Forelimb muscle (tissue), 1 donor: ENCODE results near the gene KLHL7. TPM values are rescaled to one million over a fixed set of nuclear protein-coding genes. Genes with fewer than 3 reads are reported as not detected.
"Not testable (repeated sequence)": the region's sequence is repeated elsewhere in the genome, so short reads cannot be mapped to it uniquely, and the experiment has no call there.

ENCODE experiments used
- DNase-seq: peaks from one replicate; pipeline ENCODE4 v3.0.0-alpha.2; 2013; ENCODE audit warnings: low read depth
- polyA plus RNA-seq: library from polyadenylated mRNA; unstranded; fragments of 120-200 nt; gene quantifications from one replicate; pipeline ENCODE4 v1.2.1, GENCODE V29; 2013; ENCODE audit not compliant: insufficient read length

KLHL7 gene
- polyA plus RNA-seq, 1 donor: 21.7 TPM

GRCh38 chr7:23181684-23182553 is 76.3 kb downstream of the KLHL7 start, which contains the start of gene NUP42:
Gene NUP42 (plus strand): TSS chr7:23182048. CDS start chr7:23182086, 38 bp downstream.
- DNase-seq: peak; percentile 92

DNA sequence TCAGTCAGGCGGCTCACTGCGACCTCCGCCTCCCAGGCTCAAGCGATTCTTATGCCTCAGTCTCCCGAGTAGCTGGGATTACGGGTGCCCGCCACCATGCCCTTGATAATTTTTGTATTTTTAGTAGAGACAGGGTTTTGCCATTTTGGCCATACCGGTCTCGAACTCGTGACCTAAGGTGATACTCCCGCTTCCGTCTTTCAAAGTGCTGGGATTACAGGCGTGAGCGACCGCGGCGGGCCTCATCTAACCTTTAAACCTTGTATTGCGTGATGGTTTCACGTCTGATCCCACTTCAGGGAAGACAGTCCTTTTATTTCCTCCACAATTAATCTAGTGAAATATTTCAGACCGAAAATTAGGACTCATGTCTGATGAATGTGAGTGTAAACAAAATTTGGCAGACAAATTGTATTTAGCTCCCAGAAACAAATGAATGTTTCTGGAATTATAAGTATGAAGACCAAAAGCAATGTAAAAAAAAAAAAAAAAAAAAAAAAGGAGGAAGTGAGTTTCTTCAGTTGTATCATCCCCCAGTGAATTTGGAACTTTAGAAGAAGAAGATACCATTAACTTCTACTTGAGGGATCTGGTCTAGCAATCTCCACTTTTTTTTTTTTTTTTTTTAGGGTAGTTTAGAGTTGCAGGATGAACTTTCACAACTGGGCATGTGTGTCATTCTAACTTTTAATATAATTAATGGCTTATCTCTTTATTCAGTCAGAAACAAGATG is 77.9 kb downstream of the KLHL7 start:
- DNase-seq: no peak

DNA sequence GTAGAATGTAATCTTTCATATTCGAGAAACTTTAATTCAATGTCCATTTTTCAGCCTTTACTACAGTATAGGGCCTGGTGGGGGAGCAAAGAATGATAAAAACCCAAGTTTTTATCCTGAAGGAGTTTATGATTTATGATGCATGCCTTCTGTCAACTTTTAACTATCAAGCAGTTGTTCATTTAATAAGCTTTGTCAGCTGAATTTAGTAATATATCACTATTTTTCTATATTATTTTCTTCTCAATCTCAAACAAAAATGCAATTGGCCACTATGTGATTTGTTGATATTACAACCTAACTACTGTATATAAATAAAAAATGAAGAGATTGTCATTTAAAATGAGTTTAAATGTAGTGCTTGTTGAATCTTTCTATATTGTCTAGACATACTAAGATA is 78.7 kb downstream of the KLHL7 start:
- DNase-seq: no peak

GRCh38 chr7:23184709-23185359 is 79.2 kb downstream of the KLHL7 start:
- peak; percentile 16 for DNase-seq

DNA sequence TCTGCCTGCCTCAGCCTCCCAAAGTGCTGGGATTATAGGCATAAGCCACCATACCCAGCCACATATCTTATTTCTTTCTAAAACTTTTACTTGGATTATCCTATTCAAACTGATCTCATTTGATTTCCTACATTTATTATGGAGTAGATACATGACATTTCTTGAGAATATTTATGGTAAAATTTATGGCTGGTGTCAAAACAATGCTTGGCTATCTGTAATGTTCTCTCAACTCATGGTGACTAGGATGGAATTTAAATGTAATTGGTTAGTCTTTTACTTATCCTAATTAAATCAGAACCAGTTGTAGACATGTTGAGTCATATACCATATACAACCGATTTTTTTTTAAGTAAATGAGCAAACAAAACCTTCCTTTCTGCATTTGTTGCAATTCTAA is 80.4 kb downstream of the KLHL7 start:
- DNase-seq: no peak

DNA sequence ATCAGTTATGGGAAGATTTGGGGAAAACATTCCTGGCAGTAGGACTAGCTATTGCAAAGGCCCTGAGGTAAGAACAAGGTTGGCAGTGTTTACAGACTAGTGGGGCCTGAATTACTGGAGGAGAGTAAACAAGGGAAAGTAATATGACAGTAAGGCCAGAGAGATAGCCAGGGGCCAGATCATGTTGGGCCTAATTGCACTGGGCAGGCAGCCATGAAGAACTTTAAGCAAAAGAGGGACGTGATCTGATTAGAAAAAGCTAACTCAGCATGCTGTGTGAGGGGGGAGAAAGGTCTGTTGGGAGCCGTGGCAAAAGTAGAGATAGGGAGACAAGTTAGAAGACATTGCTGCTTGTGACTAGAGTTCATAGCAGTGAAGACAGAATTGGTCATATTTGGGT is 85.4 kb downstream of the KLHL7 start:
- DNase-seq: no peak

DNA sequence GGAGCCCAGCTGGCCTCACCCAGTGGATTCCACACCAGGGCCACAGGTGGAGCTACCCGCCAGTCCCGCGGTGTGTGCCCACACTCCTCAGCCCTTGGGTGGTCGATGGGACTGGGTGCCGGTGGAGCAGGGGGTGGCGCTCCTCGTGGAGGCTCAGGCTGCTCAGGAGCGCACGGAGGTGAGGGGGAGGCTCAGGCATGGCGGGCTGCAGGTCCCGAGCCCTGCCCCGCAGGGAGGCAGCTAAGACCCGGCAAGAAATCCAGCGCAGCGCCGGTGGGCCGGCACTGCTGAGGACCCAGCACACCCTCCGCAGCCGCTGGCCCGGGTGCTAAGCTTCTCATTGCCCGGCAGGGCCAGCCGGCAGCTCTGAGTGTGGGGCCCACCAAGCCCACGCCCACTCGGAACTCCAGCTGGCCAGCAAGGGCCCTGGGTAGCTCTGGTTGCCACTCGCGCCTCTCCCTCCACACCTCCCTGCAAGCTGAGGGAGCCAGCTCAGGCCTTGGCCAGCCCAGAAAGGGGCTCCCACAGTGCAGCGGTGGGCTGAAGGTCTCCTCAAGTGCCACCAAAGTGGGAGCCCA is 88.2 kb downstream of the KLHL7 start:
- DNase-seq: not testable (repeated sequence)

DNA sequence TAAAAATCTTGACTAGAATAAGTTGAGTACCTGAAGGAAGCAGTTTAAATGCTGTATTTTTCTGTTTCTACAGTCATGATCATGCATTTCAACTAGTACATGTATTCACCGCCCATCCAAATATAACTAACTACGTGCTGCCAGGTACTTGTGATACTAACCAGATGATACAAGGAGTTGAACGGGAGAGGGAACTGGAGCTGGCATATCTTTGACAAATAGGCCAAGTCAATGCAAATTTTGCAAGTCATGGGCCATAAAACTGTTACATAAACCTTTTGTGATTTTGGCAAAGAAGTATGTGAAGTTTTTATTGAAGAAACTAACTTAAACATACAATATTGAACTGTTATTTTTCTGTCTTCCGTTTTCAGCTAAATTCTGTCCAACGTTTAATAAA is 90.7 kb downstream of the KLHL7 start:
- DNase-seq: no peak

GRCh38 chr7:23197745-23198144 is 92.2 kb downstream of the KLHL7 start:
- DNase-seq: not testable (repeated sequence)

DNA sequence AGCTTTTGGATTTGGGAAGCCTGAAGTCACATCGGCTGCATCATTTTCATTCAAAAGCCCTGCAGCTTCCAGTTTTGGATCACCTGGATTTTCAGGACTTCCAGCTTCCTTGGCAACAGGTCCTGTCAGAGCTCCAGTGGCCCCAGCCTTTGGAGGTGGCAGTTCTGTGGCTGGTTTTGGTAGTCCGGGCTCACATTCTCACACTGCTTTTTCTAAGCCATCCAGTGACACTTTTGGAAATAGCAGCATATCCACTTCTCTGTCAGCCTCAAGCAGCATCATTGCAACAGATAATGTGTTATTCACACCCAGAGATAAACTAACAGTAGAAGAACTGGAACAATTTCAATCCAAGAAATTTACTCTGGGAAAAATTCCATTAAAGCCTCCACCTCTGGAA is 94.7 kb downstream of the KLHL7 start:
- no peak for DNase-seq

DNA sequence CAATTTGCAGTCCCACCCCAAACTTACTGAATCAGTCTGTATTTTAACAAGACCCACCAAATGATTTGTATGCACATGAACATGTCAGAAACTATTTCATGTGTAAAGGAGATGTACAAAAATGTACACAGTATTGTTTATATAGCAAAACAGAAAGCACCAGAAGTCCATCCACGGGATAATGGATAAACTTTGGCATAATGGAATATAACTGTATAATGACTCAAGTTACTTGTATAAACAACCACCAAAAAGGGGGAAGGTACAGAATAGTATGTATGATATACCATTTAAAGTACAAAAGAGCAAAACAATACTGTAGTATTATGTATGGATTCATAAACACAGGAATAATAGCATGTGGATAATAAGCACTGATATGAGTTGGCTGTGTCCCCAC is 98.7 kb downstream of the KLHL7 start:
- no peak for DNase-seq

- no peak for DNase-seq
Observed at GRCh38 chr7:23205577-23205908, 100.0 kb downstream of the KLHL7 start.

GRCh38 chr7:23205909-23206767 is 100.6 kb downstream of the KLHL7 start:
- DNase-seq: no peak

- no peak for DNase-seq
Observed at GRCh38 chr7:23207021-23207420, 101.4 kb downstream of the KLHL7 start.

- no peak for DNase-seq
Observed at GRCh38 chr7:23207884-23208283, 102.3 kb downstream of the KLHL7 start.

GRCh38 chr7:23208316-23208715 is 102.7 kb downstream of the KLHL7 start:
- no peak for DNase-seq

- DNase-seq: no peak
Observed at GRCh38 chr7:23210506-23210905, 104.9 kb downstream of the KLHL7 start.

GRCh38 chr7:23211589-23211988 is 106.0 kb downstream of the KLHL7 start:
- DNase-seq: no peak

- DNase-seq: no peak
Observed at GRCh38 chr7:23212395-23212794, 106.8 kb downstream of the KLHL7 start.

- no peak for DNase-seq
Observed at GRCh38 chr7:23212841-23213240, 107.3 kb downstream of the KLHL7 start.

GRCh38 chr7:23213755-23214154 is 108.2 kb downstream of the KLHL7 start:
- DNase-seq: no peak
